DMS79 treated with DMSO at 0.1 percent for 48 hours (cell line): ENCODE data around the gene GSK3A.
A peak's percentile ranks its signal among the peaks of the same experiment; 100 is the strongest.

Source experiments
- DNase-seq: peaks from one replicate; lab custom pipeline; 2025; lab: John Stamatoyannopoulos, UW

GSK3A gene

DNA sequence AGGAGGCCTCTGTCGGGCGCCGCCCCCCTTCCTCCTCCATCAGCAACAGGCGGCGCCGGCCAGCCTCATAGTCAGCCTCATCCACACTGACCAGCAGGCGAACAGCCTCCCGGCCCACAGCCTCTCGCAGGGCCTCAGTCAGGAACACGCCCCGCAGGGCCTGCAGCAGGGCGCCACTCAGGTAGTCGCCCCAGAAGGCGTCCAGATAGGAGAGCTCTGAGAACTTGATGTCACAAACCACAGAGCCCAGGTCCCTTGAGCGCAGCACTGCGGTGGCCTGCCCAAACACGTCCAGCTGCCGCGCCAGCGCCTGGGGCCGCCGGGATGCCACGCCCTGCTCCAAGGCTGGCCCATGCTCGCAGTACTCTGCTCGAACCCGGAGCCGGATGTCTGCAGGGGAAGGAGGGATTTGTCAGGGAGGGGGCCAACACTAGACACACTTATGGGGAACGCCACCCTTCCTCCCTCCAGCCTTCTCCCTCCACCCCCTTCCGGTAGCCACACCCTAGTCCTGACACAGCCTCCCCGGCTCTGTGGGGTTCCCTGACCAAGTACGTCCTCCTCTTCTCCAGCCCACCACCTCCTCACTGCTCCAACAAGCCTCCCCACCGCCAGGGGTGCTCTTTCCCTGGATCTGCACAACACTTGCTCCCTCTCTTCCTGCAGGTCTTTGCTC, 42.8 kb downstream of the GSK3A start:
- DNase-seq: peak; percentile 74

DNA sequence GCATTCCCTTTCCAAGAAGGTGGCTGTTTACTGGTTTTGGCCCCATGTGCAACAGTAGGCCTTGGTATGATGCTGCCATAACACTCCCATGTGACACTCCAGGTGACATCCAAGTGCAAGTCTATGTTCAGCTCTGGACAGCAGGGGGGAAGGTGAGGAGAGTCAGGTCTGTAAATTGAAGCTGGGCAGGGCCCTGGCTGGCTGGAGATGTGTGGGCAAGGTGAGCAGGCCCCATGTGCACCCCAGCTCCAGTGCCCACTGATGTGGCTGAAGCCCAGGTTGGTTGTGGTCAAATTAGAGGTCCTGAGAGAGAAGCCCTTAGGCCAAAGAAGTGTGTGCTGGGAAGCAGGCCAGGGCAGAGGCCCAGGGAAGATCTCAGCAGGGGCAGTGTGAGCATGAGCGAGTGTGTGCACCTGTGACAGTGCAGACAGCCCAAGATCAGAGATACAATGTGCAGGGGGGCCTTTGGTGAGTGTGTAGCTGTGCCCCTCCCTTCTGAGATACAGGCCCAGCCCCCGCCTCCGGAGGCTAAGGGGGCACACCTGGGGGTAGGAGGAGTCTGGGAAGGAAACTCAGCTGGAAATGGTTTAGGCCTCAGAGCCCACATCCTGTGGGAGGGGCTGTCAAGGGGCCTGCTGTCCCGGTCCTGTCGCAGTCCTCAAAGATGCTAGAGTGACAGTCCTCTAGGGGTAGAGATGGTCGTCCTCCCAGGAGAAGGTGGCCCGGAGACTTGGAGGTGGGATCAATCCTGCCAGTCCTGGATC, 43.5 kb downstream of the GSK3A start:
- peak; percentile 47 for DNase-seq

- DNase-seq: no peak
Measured at GRCh38 chr19:42197375-42197817, 45.0 kb downstream of the GSK3A start.

GRCh38 chr19:42196011-42197001, 46.1 kb downstream of the GSK3A start:
- no peak for DNase-seq

GRCh38 chr19:42193706-42194105, 48.7 kb downstream of the GSK3A start:
- DNase-seq: no peak

DNA sequence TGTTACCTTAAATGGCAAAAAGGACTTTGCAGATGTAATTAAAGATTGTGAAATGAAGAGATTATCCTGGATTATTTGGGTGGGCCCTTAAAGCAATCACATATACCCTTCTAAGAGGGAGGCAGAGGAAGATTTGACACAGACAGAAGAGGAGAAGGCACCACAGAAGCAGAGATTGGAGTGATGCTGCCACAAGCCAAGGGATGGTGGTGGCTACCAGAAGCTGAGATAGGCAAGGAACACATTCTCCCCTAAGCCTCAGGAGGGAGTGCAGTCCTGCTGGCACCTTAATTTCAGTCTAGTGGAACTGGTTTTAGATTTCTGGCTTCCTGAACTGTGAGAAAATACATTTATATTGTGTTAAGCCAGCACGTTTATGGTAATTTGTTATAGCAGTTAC, 49.1 kb downstream of the GSK3A start:
- no peak for DNase-seq

DNA sequence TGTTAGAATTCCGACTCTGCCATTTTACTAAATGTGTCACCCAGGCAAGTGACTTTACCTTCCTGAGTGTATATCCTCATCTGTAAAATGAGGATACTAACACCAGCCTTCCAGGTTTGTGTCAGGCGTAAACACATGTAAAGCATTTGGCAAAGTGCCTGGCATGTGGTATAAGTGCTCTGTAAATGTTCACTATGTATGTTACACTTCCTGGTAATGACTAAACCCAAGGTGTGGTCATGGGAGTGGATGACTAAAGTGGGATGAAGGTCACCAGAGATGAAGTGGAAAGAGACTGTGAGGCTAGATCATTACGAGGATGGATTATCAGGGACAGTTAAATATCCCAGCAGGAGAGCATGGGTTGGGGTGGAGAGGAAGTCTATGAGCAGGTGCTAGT, 50.5 kb downstream of the GSK3A start:
- peak; percentile 46 for DNase-seq

GRCh38 chr19:42191330-42191729, 51.1 kb downstream of the GSK3A start:
- DNase-seq: no peak

- no peak for DNase-seq
Measured at GRCh38 chr19:42189133-42189532, 53.3 kb downstream of the GSK3A start.

GRCh38 chr19:42188665-42189064, 53.7 kb downstream of the GSK3A start:
- no peak for DNase-seq

GRCh38 chr19:42185277-42185676, 57.1 kb downstream of the GSK3A start:
- DNase-seq: no peak

DNA sequence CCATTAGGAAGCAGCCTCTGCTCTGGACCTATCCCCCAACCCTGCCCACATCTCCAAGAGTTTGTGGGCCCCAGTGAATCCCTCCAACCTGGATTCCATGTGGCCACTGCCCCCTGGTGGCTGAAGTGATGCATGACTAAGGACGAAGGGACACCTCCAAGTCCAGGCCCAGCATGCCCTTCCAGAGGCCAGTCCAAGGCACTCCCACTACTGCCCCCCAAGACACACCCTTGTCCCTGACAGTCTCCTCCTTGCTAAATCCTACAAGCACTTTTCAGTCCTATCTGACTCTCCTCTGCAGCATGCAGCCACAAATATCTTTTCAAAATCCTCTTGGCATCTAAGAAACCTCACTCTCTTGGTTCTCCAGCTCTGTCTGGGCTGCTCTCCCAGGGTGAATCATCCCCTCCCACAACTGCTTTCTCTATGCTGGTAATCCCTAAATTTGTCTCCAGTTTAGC, 58.0 kb downstream of the GSK3A start:
- peak; percentile 46 for DNase-seq
